ENCODE results near the gene C7orf57. TPM values are rescaled to one million over a fixed set of nuclear protein-coding genes. Genes with fewer than 3 reads are reported as not detected.

The C7orf57 gene
- total and polyA plus RNA-seq, 2 experiments from 2014 or later = 0.42 to 2.1 TPM

DNA sequence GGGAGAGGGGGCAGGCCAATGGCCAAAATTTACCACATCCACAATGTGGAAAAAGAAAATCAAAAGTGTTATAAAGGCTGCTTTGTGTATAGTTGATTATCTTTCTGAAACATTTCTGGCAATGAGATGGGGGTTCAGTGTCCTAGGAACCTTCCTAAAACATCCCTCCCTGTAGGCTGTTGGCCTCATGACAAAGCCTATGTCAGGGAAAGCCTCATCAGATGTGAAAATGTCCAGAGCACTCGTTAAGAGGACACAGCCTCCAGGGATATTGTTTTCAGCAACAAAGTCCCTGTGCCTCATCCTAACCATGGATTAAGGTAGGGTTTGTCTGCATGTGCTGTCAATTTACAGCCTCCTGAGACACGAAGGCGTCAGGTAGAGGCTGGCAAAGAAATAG, 23.4 kb upstream of the C7orf57 start (continued):
- TF ChIP-seq NANOG (IDR thresholded peaks at IDR 0.05; ENCODE audit: borderline replicate concordance) = no peak
- TF ChIP-seq, protein P1, sequence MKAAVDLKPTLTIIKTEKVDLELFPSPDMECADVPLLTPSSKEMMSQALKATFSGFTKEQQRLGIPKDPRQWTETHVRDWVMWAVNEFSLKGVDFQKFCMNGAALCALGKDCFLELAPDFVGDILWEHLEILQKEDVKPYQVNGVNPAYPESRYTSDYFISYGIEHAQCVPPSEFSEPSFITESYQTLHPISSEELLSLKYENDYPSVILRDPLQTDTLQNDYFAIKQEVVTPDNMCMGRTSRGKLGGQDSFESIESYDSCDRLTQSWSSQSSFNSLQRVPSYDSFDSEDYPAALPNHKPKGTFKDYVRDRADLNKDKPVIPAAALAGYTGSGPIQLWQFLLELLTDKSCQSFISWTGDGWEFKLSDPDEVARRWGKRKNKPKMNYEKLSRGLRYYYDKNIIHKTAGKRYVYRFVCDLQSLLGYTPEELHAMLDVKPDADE (IDR thresholded peaks at IDR 0.05) = no peak
- TF ChIP-seq REST (IDR thresholded peaks at IDR 0.05; ENCODE audit: unreplicated experiment) = no peak
- no peak for TF ChIP-seq EZH2phosphoT487 (IDR thresholded peaks at IDR 0.05; ENCODE audit: unreplicated experiment)
- TF ChIP-seq JUNB (IDR thresholded peaks at IDR 0.05; ENCODE audit: unreplicated experiment) = no peak
- TF ChIP-seq EZH2 (IDR thresholded peaks at IDR 0.05; ENCODE audit: low read depth, unreplicated experiment) = no peak
- no peak for TF ChIP-seq STAT1 (IDR thresholded peaks at IDR 0.05; ENCODE audit: unreplicated experiment)

DNA sequence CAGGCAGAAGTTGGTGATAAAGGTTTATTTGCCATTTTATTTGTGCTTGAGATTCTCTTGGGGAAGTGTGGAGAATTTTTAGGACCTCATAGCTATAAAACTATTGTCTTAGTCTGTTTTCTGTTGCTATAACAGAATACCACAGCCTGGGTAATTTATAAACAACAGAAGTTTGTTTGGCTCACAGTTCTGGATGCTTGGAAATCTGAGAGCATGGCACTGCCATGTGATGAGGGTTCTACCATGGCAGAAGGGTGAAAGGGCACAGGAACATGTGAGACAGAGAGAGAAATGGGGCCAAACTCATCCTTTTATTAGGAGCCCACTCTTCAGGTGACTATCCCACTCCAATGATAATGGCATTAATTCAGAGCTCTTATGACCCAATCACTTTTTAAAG, 18.7 kb upstream of the C7orf57 start:
- Histone ChIP-seq H4K20me1 (replicated peaks; ENCODE audit: insufficient read depth) (no peaks in the 10 kb centered on the region), H3K4me2 (no peak overlapping the region), H3K4me1 (ENCODE audit: insufficient read depth) (no peaks in the 10 kb centered on the region), H3K27ac (ENCODE audit: low read depth) (no peak overlapping the region), H3K27me3 (ENCODE audit: insufficient read depth) (no peaks in the 10 kb centered on the region), H3K79me2 (replicated peaks; ENCODE audit: insufficient read depth) (no peaks in the 10 kb centered on the region), H2AFZ (no peak overlapping the region), H3K4me3 (no peak overlapping the region), H3K36me3 (ENCODE audit: insufficient read depth) (no peaks in the 10 kb centered on the region), H3K9me2 (ENCODE audit: insufficient read depth) (no peaks in the 10 kb centered on the region; the same call in 1 of the 2 replicates), H3F3A (replicated peaks; ENCODE audit: low read depth) (no peaks in the 10 kb centered on the region)
- no peaks in the 10 kb centered on the region; the same call in 2 of the 3 replicates for H3K36me3 Mint-ChIP-seq (ENCODE audit: low read depth)
- H3K27me3 Mint-ChIP-seq (ENCODE audit: insufficient read depth, low read depth, poor library complexity) = no peaks in the 10 kb centered on the region
- no peak for TF ChIP-seq JUNB (IDR thresholded peaks at IDR 0.05; ENCODE audit: unreplicated experiment)
- no peak for TF ChIP-seq ZNF331 (CRISPR knock-in tag; IDR thresholded peaks at IDR 0.05; ENCODE audit: low read depth)
- TF ChIP-seq NANOG (IDR thresholded peaks at IDR 0.05; ENCODE audit: borderline replicate concordance) = no peak
- TF ChIP-seq REST (IDR thresholded peaks at IDR 0.05; ENCODE audit: unreplicated experiment) = no peak
- TF ChIP-seq EZH2phosphoT487 (IDR thresholded peaks at IDR 0.05; ENCODE audit: unreplicated experiment) = no peak
- TF ChIP-seq STAT1 (IDR thresholded peaks at IDR 0.05; ENCODE audit: unreplicated experiment) = no peak
- TF ChIP-seq ZNF114 (CRISPR knock-in tag; IDR thresholded peaks at IDR 0.05) = no peak
- ATAC-seq (no peak), DNase-seq (ENCODE audit: low spot score) (no peak)
- no peak overlapping the region for H3K27ac Mint-ChIP-seq
- H3K9me3 Mint-ChIP-seq = no peaks in the 10 kb centered on the region; the same call in 2 of the 3 replicates
- no peak overlapping the region for H3K4me3 Mint-ChIP-seq
- H3K4me1 Mint-ChIP-seq = no peaks in the 10 kb centered on the region
